HG02943 (cell line): ENCODE data around the gene LCAT.

Experiments used
- ATAC-seq: cut with Tn5 transposase; IDR thresholded peaks from one replicate; pipeline ENCODE4 v1.9.1; 2021; ENCODE audit warnings: mild to moderate bottlenecking, low read depth, moderate library complexity; ENCODE audit not compliant: unreplicated experiment

The LCAT gene

GRCh38 chr16:67935101-67935401 lies 8.9 kb downstream of the LCAT start:
- ATAC-seq = no peak

GRCh38 chr16:67934306-67935100 lies 9.4 kb downstream of the LCAT start:
- ATAC-seq = no peak

- no peak for ATAC-seq
These were observed 10.1 kb downstream of the LCAT start for GRCh38 chr16:67933805-67934204.

GRCh38 chr16:67932462-67932840 lies 11.5 kb downstream of the LCAT start:
- no peak for ATAC-seq

GRCh38 chr16:67931712-67932461 lies 12.0 kb downstream of the LCAT start, which contains the start of gene CTRL:
CTRL (minus strand) TSS chr16:67931862; CDS start chr16:67931852, 10 bp downstream.
- ATAC-seq = no peak

GRCh38 chr16:67930678-67931211 lies 13.2 kb downstream of the LCAT start:
- ATAC-seq = no peak

- no peak for ATAC-seq
These were observed 13.7 kb downstream of the LCAT start for GRCh38 chr16:67930191-67930590.

GRCh38 chr16:67928561-67929364 lies 15.2 kb downstream of the LCAT start:
- ATAC-seq = no peak

- no peak for ATAC-seq
These were observed 15.8 kb downstream of the LCAT start for GRCh38 chr16:67928147-67928546.

GRCh38 chr16:67927131-67927941 lies 16.6 kb downstream of the LCAT start:
- no peak for ATAC-seq

- ATAC-seq = no peak
These were observed 17.7 kb downstream of the LCAT start for GRCh38 chr16:67926181-67926750.

GRCh38 chr16:67924140-67924906 lies 19.6 kb downstream of the LCAT start:
- ATAC-seq = no peak

- no peak for ATAC-seq
These were observed 20.4 kb downstream of the LCAT start for GRCh38 chr16:67923414-67924116.

GRCh38 chr16:67922740-67923139 lies 21.2 kb downstream of the LCAT start:
- ATAC-seq = no peak

GRCh38 chr16:67922221-67922620 lies 21.7 kb downstream of the LCAT start:
- ATAC-seq = no peak

- ATAC-seq = no peak
These were observed 24.2 kb downstream of the LCAT start for GRCh38 chr16:67919622-67920221.

GRCh38 chr16:67917852-67918236 lies 26.1 kb downstream of the LCAT start:
- ATAC-seq = no peak
